ENCODE data around the gene CCNDBP1. TPM values are rescaled to one million over a fixed set of nuclear protein-coding genes. Genes with fewer than 3 reads are reported as not detected.

Gene CCNDBP1
- total RNA-seq, 1 experiment from 2014 or later: 34.1 TPM

- peaks cover 11 to 12% of the 10 kb centered on the region in 2 experiments for H3K4me1 Mint-ChIP-seq
- H3K27me3 Mint-ChIP-seq (ENCODE audit: low read depth): peaks cover 14% of the 10 kb centered on the region
- no peak overlapping the region for H3K9ac ChIP-seq (ENCODE audit: extremely low read depth, insufficient read length, low read length)
Measured at GRCh38 chr15:43208052-43209002, 23.1 kb downstream of the CCNDBP1 start.

More at GRCh38 chr15:43208052-43209002, 23.1 kb downstream of the CCNDBP1 start:
- Histone ChIP-seq H3K79me1 (ENCODE audit: insufficient read depth, low read depth, low read length, poor library complexity, severe bottlenecking) (no peaks in the 10 kb centered on the region), H2BK15ac (ENCODE audit: low read depth, low read length) (no peak overlapping the region), H2BK120ac (ENCODE audit: low read depth, low read length, poor library complexity, severe bottlenecking) (no peak overlapping the region), H4K5ac (ENCODE audit: insufficient read length, low read depth, low read length) (no peak overlapping the region), H2AK5ac (ENCODE audit: insufficient read length, low read length) (no peak overlapping the region), H3K27me3 (ENCODE audit: insufficient read depth, low read length) (no peaks in the 10 kb centered on the region), H3T11ph (ENCODE audit: low read length) (no peak overlapping the region), H4K20me1 (ENCODE audit: control insufficient read depth, insufficient read depth, insufficient read length) (no peaks in the 10 kb centered on the region), H3K14ac (ENCODE audit: insufficient read depth, low read length) (no peak overlapping the region; the same call in 1 of the 2 replicates), H2BK20ac (ENCODE audit: low read depth, low read length, poor library complexity, severe bottlenecking) (no peak overlapping the region), H3K23me2 (ENCODE audit: insufficient read length, low read depth, low read length, poor library complexity, severe bottlenecking) (no peaks in the 10 kb centered on the region), H3K27ac (ENCODE audit: insufficient read length, low read depth, low read length) (no peak overlapping the region), H3K9me3 (ENCODE audit: control insufficient read depth, low read depth, low read length) (no peaks in the 10 kb centered on the region), H3K23ac (ENCODE audit: insufficient read length, low read depth, low read length) (no peak overlapping the region), H4K8ac (replicated peaks; ENCODE audit: insufficient read length, low read depth, low read length) (no peak overlapping the region), H3K18ac (ENCODE audit: insufficient read length, low read depth, low read length) (no peak overlapping the region), H3K4ac (ENCODE audit: low read depth, low read length) (no peak overlapping the region), H2BK5ac (ENCODE audit: insufficient read length, low read length) (no peak overlapping the region), H2AFZ (ENCODE audit: low read length) (no peak overlapping the region), H3K4me1 (ENCODE audit: insufficient read depth, low read length) (no peaks in the 10 kb centered on the region), H2BK12ac (ENCODE audit: insufficient read length, low read depth, low read length) (no peak overlapping the region), H3K56ac (ENCODE audit: insufficient read length, low read depth, low read length) (no peak overlapping the region), H4K91ac (ENCODE audit: insufficient read length, low read depth, low read length) (no peak overlapping the region), H3K79me2 (ENCODE audit: insufficient read depth, low read length) (no peaks in the 10 kb centered on the region), H3K4me2 (ENCODE audit: insufficient read depth, insufficient read length, low read length) (no peak overlapping the region)
- no peaks in the 10 kb centered on the region for H3K9me3 Mint-ChIP-seq
- no CpG with 5 or more reads among the region's 23 CpGs for WGBS (ENCODE audit: extremely low coverage, insufficient read length, low lambda C conversion rate)
- no peak for DNase-seq
- TF ChIP-seq CTCF (conservative IDR thresholded peaks at IDR 0.05): no peak
- no peak overlapping the region; a peak in 1 of 7 replicates for H3K27ac Mint-ChIP-seq
- no peaks in the 10 kb centered on the region for H3K36me3 Mint-ChIP-seq (ENCODE audit: insufficient read depth in 1 of 3, low read depth in 3 of 3)
- no peak overlapping the region for H3K4me3 Mint-ChIP-seq
